Duodenal mucosa (tissue), 2 donors: ENCODE data around the gene PKNOX2.
A peak's percentile ranks its signal among the peaks of the same experiment; 100 is the strongest.

ENCODE experiments used
- H3K27ac ChIP-seq: one replicate; pipeline ENCODE4 v1.7.0; 2013; ENCODE audit warnings: low read depth, low read length
- H3K27me3 ChIP-seq, 2 donors: one replicate each; pipeline ENCODE4 v1.7.0; 2013; ENCODE audit warnings: low read length in 2 of 2, control low read depth in 1 of 2; ENCODE audit not compliant: insufficient read depth in 2 of 2, control insufficient read depth in 1 of 2
- H3K36me3 ChIP-seq, 2 donors: one replicate each; pipeline ENCODE4 v1.7.0; 2013; ENCODE audit warnings: low read length in 2 of 2, control low read depth in 1 of 2; ENCODE audit not compliant: insufficient read depth in 2 of 2, control insufficient read depth in 1 of 2
- H3K4me1 ChIP-seq, 2 donors: one replicate each; pipeline ENCODE4 v1.7.0; 2013; ENCODE audit warnings: low read length in 2 of 2, control low read depth in 1 of 2; ENCODE audit not compliant: insufficient read depth in 2 of 2, control insufficient read depth in 1 of 2
- H3K4me3 ChIP-seq, 2 donors: one replicate each; pipeline ENCODE4 v1.7.0; 2013; ENCODE audit warnings: low read length in 2 of 2, low read depth in 1 of 2
- H3K9ac ChIP-seq, 2 donors: one replicate each; pipeline ENCODE4 v1.7.0; 2013; ENCODE audit warnings: low read length in 2 of 2, low read depth in 1 of 2
- H3K9me3 ChIP-seq, 2 donors: one replicate each; pipeline ENCODE4 v1.7.0; 2013; ENCODE audit warnings: low read length in 2 of 2, control low read depth in 1 of 2; ENCODE audit not compliant: control insufficient read depth in 1 of 2

PKNOX2 gene

DNA sequence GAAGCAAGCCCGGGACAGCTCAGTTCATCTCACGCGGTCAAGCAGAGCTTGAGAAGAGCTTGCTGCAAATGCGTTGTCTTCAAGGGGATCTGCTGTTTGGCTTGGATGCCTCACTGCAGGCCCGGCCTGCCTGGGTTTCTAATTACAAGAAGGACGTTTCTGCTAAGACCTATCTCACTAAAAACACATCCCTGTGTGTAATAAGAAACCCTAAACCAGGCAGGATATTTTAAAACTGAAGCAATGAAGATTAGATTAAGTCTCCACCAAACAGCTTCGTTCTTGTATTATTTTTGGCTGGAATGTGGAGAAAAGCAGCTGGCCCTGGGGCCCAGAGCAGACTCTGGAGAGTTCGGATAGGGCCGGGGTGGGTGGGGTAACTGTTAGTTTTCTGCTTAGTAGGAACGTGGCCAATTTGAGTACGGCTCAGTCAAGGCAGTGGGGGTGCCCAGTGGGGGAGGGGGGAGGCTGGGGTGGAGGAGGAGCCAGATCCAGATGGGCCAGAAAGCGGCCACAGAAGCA lies 6.0 kb downstream of the PKNOX2 start:
- H3K27me3 ChIP-seq = peaks cover 32 to 40% of the 10 kb centered on the region in 2 donors
- H3K27ac ChIP-seq = peak overlapping the region; percentile 45
- H3K4me1 ChIP-seq = peaks cover 3 to 10% of the 10 kb centered on the region in 2 donors
- no peaks in the 10 kb centered on the region for H3K36me3 ChIP-seq
- no peaks in the 10 kb centered on the region for H3K9me3 ChIP-seq
- H3K9ac ChIP-seq = no peak overlapping the region
- no peak overlapping the region for H3K4me3 ChIP-seq

DNA sequence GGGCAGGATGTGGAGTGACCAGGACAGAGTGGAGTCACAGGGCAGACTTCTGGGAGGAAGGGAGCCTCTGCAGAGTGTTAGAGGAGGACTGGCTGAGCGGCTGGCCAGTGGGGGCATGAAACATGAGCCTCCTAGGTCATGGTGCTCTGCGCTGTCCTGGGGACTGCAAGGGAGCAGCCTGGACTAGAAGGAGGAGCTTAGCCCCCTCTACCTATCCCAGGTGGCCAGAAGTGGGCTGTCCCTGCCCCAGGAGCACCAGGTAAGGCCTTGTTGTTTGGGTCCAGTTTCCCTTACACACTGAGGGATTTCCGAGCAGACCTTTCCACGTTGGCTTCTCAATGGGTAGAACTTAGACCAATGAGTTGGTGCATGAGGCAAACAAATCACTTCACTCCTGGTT lies 7.4 kb downstream of the PKNOX2 start:
- no peaks in the 10 kb centered on the region for H3K36me3 ChIP-seq
- H3K9me3 ChIP-seq = no peaks in the 10 kb centered on the region
- H3K9ac ChIP-seq = no peak overlapping the region
- no peak overlapping the region for H3K27ac ChIP-seq
- H3K4me1 ChIP-seq = peaks cover 0 to 3% of the 10 kb centered on the region in 2 donors
- H3K27me3 ChIP-seq = peaks cover 18 to 28% of the 10 kb centered on the region in 2 donors
- H3K4me3 ChIP-seq = no peak overlapping the region

DNA sequence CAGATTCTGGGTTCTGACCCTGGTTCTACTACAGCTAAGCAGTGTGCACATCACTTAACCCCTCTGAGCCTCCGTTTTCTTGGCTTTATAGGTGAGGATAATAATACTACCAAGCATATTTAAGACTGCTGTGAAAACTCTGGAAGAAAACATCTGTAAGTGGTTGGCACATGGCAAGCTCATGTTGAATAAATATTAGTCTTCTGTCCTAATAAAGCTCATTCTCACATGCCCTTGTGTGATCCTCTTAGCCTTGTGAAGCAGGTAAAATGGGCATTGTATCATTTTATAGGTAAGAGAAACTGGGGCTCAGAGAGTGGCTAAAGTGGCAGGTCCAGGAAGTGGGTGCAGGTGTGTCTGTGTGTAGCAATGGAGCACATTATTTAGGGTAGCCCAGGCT lies 8.5 kb downstream of the PKNOX2 start:
- no peak overlapping the region for H3K9ac ChIP-seq
- H3K27ac ChIP-seq = no peak overlapping the region
- H3K4me3 ChIP-seq = no peak overlapping the region
- no peaks in the 10 kb centered on the region for H3K4me1 ChIP-seq
- H3K36me3 ChIP-seq = no peaks in the 10 kb centered on the region
- no peaks in the 10 kb centered on the region for H3K9me3 ChIP-seq
- H3K27me3 ChIP-seq = peaks cover 13 to 18% of the 10 kb centered on the region in 2 donors

DNA sequence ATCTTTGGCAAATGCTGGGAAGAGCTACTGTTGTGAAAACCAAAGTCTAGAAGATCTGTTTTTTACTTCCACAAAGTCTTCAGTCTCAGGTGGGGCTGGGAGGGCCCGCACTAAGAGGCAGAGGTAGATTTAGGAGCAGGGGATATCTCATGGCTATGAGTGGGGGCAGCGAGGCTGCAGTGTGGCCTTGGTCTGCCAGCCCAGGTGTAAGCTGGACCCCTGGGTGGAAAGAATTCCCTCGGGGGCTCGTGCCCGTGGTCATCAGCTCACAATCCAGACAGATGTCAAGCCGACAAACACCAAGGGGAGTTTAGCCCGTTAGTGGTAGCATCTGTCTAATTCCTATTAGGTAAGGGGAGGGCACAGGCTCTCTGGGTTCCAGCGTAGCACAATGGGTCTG lies 9.0 kb downstream of the PKNOX2 start:
- no peaks in the 10 kb centered on the region for H3K36me3 ChIP-seq
- H3K4me1 ChIP-seq = no peaks in the 10 kb centered on the region
- no peak overlapping the region for H3K27ac ChIP-seq
- no peak overlapping the region for H3K4me3 ChIP-seq
- H3K9me3 ChIP-seq = no peaks in the 10 kb centered on the region
- H3K9ac ChIP-seq = no peak overlapping the region
- peaks cover 12% of the 10 kb centered on the region in 2 donors for H3K27me3 ChIP-seq

DNA sequence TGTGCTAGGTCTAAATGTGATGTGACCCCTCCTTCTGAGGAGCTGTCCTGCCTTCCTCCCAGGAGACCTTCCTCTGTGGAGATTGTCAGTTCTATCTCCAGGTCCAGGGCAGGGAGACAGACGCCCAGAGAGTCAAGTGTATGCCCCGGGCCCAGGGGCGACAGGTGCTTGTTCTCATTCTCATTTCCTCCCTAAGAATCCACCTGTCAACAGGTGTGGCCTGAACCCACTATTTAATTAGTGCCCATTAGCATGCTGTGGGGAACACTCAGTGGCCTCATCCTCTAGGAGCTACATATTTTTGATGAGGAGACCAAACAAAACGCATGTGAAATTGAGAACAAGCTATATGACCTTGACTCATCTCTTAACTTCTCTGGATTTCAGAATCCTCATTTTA lies 9.5 kb downstream of the PKNOX2 start:
- H3K4me3 ChIP-seq = no peak overlapping the region
- H3K27me3 ChIP-seq = peaks cover 11 to 12% of the 10 kb centered on the region in 2 donors
- no peak overlapping the region for H3K9ac ChIP-seq
- H3K36me3 ChIP-seq = no peaks in the 10 kb centered on the region
- no peak overlapping the region for H3K27ac ChIP-seq
- H3K9me3 ChIP-seq = no peaks in the 10 kb centered on the region
- H3K4me1 ChIP-seq = no peaks in the 10 kb centered on the region

DNA sequence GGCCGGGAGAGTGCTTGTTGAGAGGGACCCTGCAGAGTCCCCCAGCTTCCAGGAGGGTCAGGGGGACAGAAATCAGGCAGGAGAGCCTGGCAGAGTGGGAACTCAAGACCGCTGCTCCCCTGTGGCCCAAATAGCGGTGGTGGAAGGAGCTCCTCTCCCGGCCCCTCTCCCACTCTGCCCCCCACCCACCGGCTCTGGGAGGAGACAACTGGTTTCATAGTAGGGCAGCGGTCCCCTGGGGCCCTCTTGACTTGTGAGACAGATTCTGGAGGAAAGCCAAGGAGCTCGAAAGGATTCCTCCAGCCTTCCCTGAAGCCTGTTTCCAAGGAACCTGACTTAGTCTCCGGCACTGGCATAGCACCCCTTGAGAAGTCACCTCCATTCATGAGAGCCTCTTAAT lies 10.1 kb downstream of the PKNOX2 start:
- Histone ChIP-seq H3K27me3 (peaks cover 8 to 11% of the 10 kb centered on the region in 2 donors), H3K4me1 (no peaks in the 10 kb centered on the region), H3K36me3 (no peaks in the 10 kb centered on the region), H3K27ac (no peak overlapping the region), H3K9ac (no peak overlapping the region), H3K4me3 (no peak overlapping the region), H3K9me3 (no peaks in the 10 kb centered on the region)

DNA sequence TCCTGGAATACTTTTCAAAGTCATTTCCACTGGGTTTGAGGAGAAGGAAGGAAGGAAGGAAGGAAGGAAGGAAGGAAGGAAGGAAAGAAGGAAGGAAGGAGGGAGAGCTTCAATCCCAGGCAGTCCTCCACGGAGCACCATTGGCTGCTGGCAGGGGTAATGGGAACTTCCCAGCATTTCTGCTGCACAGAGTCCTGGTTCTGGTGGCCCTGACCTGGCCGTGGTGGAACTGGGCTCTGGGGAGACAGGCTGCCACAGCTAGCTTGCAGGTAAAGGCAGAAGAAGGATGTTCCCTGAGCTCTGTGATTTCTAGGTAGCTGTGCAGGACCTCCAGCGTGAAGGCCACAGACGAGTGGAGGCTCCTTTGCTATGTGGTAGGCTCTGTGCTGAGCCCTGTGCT lies 10.6 kb downstream of the PKNOX2 start:
- H3K27ac ChIP-seq = no peak overlapping the region
- H3K4me1 ChIP-seq = no peaks in the 10 kb centered on the region
- no peak overlapping the region for H3K4me3 ChIP-seq

DNA sequence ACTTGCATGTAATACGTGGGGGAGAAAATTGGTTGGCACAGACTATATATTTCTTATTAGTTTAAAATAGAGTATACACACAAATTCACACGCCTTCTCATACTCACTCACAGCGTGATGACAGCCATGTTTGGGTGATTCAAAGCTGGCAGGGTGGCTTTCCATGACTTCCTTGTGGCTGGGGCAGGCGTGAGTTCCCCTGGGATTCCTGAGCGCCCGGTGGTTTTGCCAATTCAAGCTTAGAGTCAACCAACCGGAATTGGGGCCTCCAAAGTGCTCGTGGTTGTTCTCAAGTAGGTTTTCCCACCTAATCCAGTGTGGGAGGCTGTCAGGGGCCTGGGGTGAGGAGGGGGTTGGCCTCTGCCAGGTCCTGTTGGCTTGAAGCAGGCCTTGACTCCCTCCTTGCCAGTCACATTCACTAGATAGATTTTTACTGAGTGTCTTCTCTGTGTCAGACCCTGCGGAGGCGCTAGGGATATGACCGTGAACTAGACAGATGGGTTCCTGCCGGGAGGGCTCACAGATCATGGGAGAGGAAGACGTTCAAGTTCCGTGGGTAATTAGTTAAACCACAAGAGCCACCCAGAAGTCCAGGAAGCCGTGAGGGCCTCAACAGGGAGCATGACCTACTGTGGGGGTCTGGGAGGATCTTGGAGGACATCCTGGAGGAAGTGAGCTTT lies 11.5 kb downstream of the PKNOX2 start:
- Histone ChIP-seq H3K4me1 (peaks cover 0 to 2% of the 10 kb centered on the region in 2 donors), H3K27me3 (peaks cover 8 to 11% of the 10 kb centered on the region in 2 donors), H3K36me3 (no peaks in the 10 kb centered on the region), H3K4me3 (no peak overlapping the region), H3K9me3 (no peaks in the 10 kb centered on the region), H3K9ac (no peak overlapping the region), H3K27ac (no peak overlapping the region)

More for the DNA sequence above, 10.6 kb downstream of the PKNOX2 start:
- H3K36me3 ChIP-seq = no peaks in the 10 kb centered on the region
- no peak overlapping the region for H3K9ac ChIP-seq
- no peaks in the 10 kb centered on the region for H3K9me3 ChIP-seq
- H3K27me3 ChIP-seq = peaks cover 8 to 11% of the 10 kb centered on the region in 2 donors

DNA sequence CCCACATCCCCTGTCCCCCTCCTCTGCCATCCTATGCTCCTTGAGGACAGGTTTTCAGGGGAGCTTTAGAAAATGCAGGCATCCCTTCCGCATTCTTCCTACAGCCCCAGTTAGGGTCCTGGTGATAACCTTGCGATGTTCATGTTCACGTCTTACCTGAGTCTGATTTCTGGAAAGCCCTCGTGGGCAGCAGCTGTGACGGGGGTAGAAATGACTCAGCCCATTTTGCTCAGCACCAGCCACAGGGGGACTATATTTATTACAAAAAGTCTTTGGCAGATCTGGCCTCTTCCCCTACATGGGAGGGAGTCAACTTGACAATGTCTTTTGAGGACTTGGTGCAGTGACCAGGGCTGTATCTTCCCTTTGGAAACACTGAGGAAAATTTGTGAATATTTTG lies 12.3 kb downstream of the PKNOX2 start:
- H3K4me1 ChIP-seq = peaks cover 0 to 2% of the 10 kb centered on the region in 2 donors
- no peak overlapping the region for H3K4me3 ChIP-seq
- no peak overlapping the region for H3K27ac ChIP-seq
- H3K36me3 ChIP-seq = no peaks in the 10 kb centered on the region
- H3K9me3 ChIP-seq = no peaks in the 10 kb centered on the region
- H3K27me3 ChIP-seq = peaks cover 8 to 11% of the 10 kb centered on the region in 2 donors
- no peak overlapping the region for H3K9ac ChIP-seq

DNA sequence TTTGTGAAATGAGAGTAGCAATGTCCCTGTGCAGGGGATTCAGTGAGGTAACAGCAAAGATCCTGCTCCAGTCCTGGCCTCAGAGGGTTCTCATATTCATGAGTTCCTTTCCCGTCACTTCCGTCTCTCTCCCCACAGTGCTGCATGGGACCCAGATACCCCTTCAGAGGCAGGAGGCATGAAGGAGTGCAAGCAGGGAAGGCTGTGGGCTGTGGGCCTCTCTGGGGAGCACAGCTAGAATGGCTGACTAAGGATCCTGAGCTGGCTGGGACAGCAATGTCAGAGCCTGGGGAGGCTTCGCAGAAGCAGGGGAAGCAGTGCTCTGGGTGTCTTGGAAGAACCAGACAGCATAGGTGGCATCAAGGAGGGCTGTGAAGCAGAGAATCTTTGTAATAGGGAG lies 13.0 kb downstream of the PKNOX2 start:
- Histone ChIP-seq H3K27ac (no peak overlapping the region), H3K27me3 (peaks cover 3 to 11% of the 10 kb centered on the region in 2 donors), H3K36me3 (no peaks in the 10 kb centered on the region), H3K9ac (no peak overlapping the region), H3K4me3 (no peak overlapping the region), H3K4me1 (peaks cover 0 to 2% of the 10 kb centered on the region in 2 donors), H3K9me3 (no peaks in the 10 kb centered on the region)
